ENCODE results near the gene TUBGCP6. TPM values are rescaled to one million over a fixed set of nuclear protein-coding genes. Genes with fewer than 3 reads are reported as not detected.

Gene TUBGCP6
- total RNA-seq, 1 donor from 2014 or later: 103 TPM

- peaks cover 2% of the 10 kb centered on the region for H3K36me3 Mint-ChIP-seq (ENCODE audit: low read depth)
- ATAC-seq (ENCODE audit: low read depth) (no peak), DNase-seq (no peak)
- POLR2A ChIA-PET: interaction anchor here (0.6 to 1.2 kb wide), 2 partner anchors 8 to 172 kb away, joined by 3 to 5 read pairs; partner anchors contain the start of gene IL17REL
- intact Hi-C loops (cut with micrococcal nuclease): loop anchor here (2.0 kb wide), 1 partner anchor 17 kb away; the partner anchor contains the start of gene SELENOO
- no peaks in the 10 kb centered on the region for H3K9me3 Mint-ChIP-seq
- CTCF ChIA-PET: no interaction called here
- H3K27ac Mint-ChIP-seq: no peak overlapping the region
- H3K4me3 Mint-ChIP-seq: peak overlapping the region; percentile 78
- peaks cover 9% of the 10 kb centered on the region for H3K27me3 Mint-ChIP-seq
- H3K4me1 Mint-ChIP-seq: peaks cover 37% of the 10 kb centered on the region
- TF ChIP-seq CTCF (IDR thresholded peaks at IDR 0.05): no peak
Observed at GRCh38 chr22:50184004-50184901, 60.6 kb downstream of the TUBGCP6 start.

GRCh38 chr22:50183141-50183971 lies 61.5 kb downstream of the TUBGCP6 start:
- ChIA-PET CTCF (no interaction called here), POLR2A (interaction anchor here (0.6 to 1.2 kb wide), 2 partner anchors 9 to 171 kb away, joined by 3 to 5 read pairs; partner anchors contain the start of gene IL17REL)
- intact Hi-C loops (cut with micrococcal nuclease): no loop called here
- Mint-ChIP-seq H3K27ac (no peak overlapping the region), H3K4me1 (peaks cover 28% of the 10 kb centered on the region), H3K36me3 (ENCODE audit: low read depth) (peaks cover 2% of the 10 kb centered on the region), H3K4me3 (peak overlapping the region; percentile 19), H3K9me3 (no peaks in the 10 kb centered on the region), H3K27me3 (peaks cover 9% of the 10 kb centered on the region)
- ATAC-seq (ENCODE audit: low read depth): no peak
- no peak for DNase-seq
- TF ChIP-seq CTCF (IDR thresholded peaks at IDR 0.05): no peak

GRCh38 chr22:50182176-50183081 lies 62.4 kb downstream of the TUBGCP6 start:
- Mint-ChIP-seq H3K27me3 (peaks cover 9% of the 10 kb centered on the region), H3K4me3 (no peak overlapping the region), H3K27ac (no peak overlapping the region), H3K9me3 (no peaks in the 10 kb centered on the region), H3K4me1 (peaks cover 22% of the 10 kb centered on the region), H3K36me3 (ENCODE audit: low read depth) (peaks cover 2% of the 10 kb centered on the region)
- ChIA-PET CTCF (no interaction called here), POLR2A (interaction anchor here (2.6 kb wide), 1 partner anchor 8 kb away, joined by 9 read pairs; no protein-coding TSS in a partner anchor)
- TF ChIP-seq CTCF (IDR thresholded peaks at IDR 0.05): no peak
- intact Hi-C loops (cut with micrococcal nuclease): no loop called here
- ATAC-seq (ENCODE audit: low read depth) (no peak), DNase-seq (no peak)

GRCh38 chr22:50180727-50181521 lies 63.9 kb downstream of the TUBGCP6 start:
- TF ChIP-seq CTCF (IDR thresholded peaks at IDR 0.05): no peak
- ChIA-PET CTCF (no interaction called here), POLR2A (interaction anchor here (0.7 to 2.6 kb wide), 2 partner anchors 9 to 40 kb away, joined by 6 to 9 read pairs; no protein-coding TSS in a partner anchor)
- no peaks in the 10 kb centered on the region for H3K36me3 Mint-ChIP-seq (ENCODE audit: low read depth)
- no peak overlapping the region for H3K27ac Mint-ChIP-seq
- intact Hi-C loops (cut with micrococcal nuclease): no loop called here
- H3K27me3 Mint-ChIP-seq: peaks cover 11% of the 10 kb centered on the region
- DNase-seq: no peak
- ATAC-seq (ENCODE audit: low read depth): no peak
- peaks cover 23% of the 10 kb centered on the region for H3K4me1 Mint-ChIP-seq
- H3K4me3 Mint-ChIP-seq: no peak overlapping the region
- no peaks in the 10 kb centered on the region for H3K9me3 Mint-ChIP-seq

All from activated B cell treated with CpG ODN at 0.5 μM for 24 hours (primary cell).